OCI-LY3 (cell line): ENCODE measurements around the gene PBX3.

Experiments used
- CTCF ChIP-seq: fragments of 200-600, 300-600 bp; sonication (generic); IDR thresholded peaks from 2 replicates; pipeline ENCODE4 v1.5.1; 2014; ENCODE audit warnings: antibody characterized with exemption, low read length, low read depth
- EZH2phosphoT487 ChIP-seq: fragments of 200-600 bp; shearing (Covaris generic); IDR thresholded peaks from 2 replicates; pipeline ENCODE4 v1.6.1; 2018; ENCODE audit warnings: antibody characterized with exemption, mixed run types, low read depth

- TF ChIP-seq CTCF (no peak), EZH2phosphoT487 (no peak)
Measured at GRCh38 chr9:125963932-125964331, 216.8 kb downstream of the PBX3 start.
